NCI-H2196 treated with DMSO at 0.1 percent for 48 hours (cell line): ENCODE results near the gene MRPL58.
"Not testable (repeated sequence)": the region's sequence is repeated elsewhere in the genome, so short reads cannot be mapped to it uniquely, and the experiment has no call there.

ENCODE experiments used
- DNase-seq: peaks from one replicate; lab custom pipeline; 2025; ENCODE audit not compliant: unreplicated experiment; lab: John Stamatoyannopoulos, UW

Gene MRPL58

GRCh38 chr17:75012096-75012345 lies 449 bp upstream of the MRPL58 start:
- DNase-seq = no peak

- DNase-seq = no peak
These were observed 656 bp downstream of the MRPL58 start for GRCh38 chr17:75013092-75013559.

- no peak for DNase-seq
These were observed 6.7 kb downstream of the MRPL58 start for GRCh38 chr17:75019146-75019545.

GRCh38 chr17:75019710-75020109 lies 7.2 kb downstream of the MRPL58 start:
- no peak for DNase-seq

GRCh38 chr17:75020331-75021110 lies 8.1 kb downstream of the MRPL58 start:
- no peak for DNase-seq

- no peak for DNase-seq
These were observed 12.4 kb downstream of the MRPL58 start for GRCh38 chr17:75024686-75025397.

- DNase-seq = not testable (repeated sequence)
These were observed 12.9 kb downstream of the MRPL58 start for GRCh38 chr17:75025398-75025734.

GRCh38 chr17:75026650-75027049 lies 14.2 kb downstream of the MRPL58 start:
- DNase-seq = not testable (repeated sequence)

- DNase-seq = no peak
These were observed 17.7 kb downstream of the MRPL58 start for GRCh38 chr17:75030161-75030560.

- DNase-seq = peak; percentile 86
These were observed 19.7 kb downstream of the MRPL58 start for GRCh38 chr17:75031972-75032719.

- no peak for DNase-seq
These were observed 20.3 kb downstream of the MRPL58 start for GRCh38 chr17:75032720-75033280.

GRCh38 chr17:75033346-75034235 lies 21.1 kb downstream of the MRPL58 start:
- DNase-seq = peak; percentile 61

GRCh38 chr17:75034236-75034908 lies 21.9 kb downstream of the MRPL58 start:
- DNase-seq = peak; percentile 64

- no peak for DNase-seq
These were observed 24.3 kb downstream of the MRPL58 start for GRCh38 chr17:75036643-75037268.

- no peak for DNase-seq
These were observed 26.8 kb downstream of the MRPL58 start for GRCh38 chr17:75039238-75039637.

- DNase-seq = no peak
These were observed 29.3 kb downstream of the MRPL58 start for GRCh38 chr17:75041656-75042280.

GRCh38 chr17:75043789-75044188 lies 31.3 kb downstream of the MRPL58 start:
- DNase-seq = not testable (repeated sequence)

GRCh38 chr17:75044716-75045115 lies 32.2 kb downstream of the MRPL58 start:
- no peak for DNase-seq

- not testable (repeated sequence) for DNase-seq
These were observed 33.5 kb downstream of the MRPL58 start for GRCh38 chr17:75045946-75046406.
